Measurements from ENCODE around the gene COL4A2.
"Not testable (repeated sequence)": the region's sequence is repeated elsewhere in the genome, so short reads cannot be mapped to it uniquely, and the experiment has no call there.

COL4A2 gene

GRCh38 chr13:110438211-110438610, 131.1 kb downstream of the COL4A2 start:
- DNase-seq (ENCODE audit: low read depth, low spot score): no peak

- DNase-seq (ENCODE audit: low read depth, low spot score): no peak
These were observed 131.7 kb downstream of the COL4A2 start for GRCh38 chr13:110438776-110439175.

GRCh38 chr13:110440946-110441731, 134.1 kb downstream of the COL4A2 start:
- DNase-seq (ENCODE audit: low read depth, low spot score): no peak

GRCh38 chr13:110442930-110443621, 136.0 kb downstream of the COL4A2 start:
- DNase-seq (ENCODE audit: low read depth, low spot score): no peak

- DNase-seq (ENCODE audit: low read depth, low spot score): no peak
These were observed 136.6 kb downstream of the COL4A2 start for GRCh38 chr13:110443622-110444225.

GRCh38 chr13:110444226-110444653, 137.2 kb downstream of the COL4A2 start:
- DNase-seq (ENCODE audit: low read depth, low spot score): no peak

GRCh38 chr13:110445183-110445582, 138.1 kb downstream of the COL4A2 start:
- no peak for DNase-seq (ENCODE audit: low read depth, low spot score)

- DNase-seq (ENCODE audit: low read depth, low spot score): no peak
These were observed 138.9 kb downstream of the COL4A2 start for GRCh38 chr13:110445722-110446574.

- no peak for DNase-seq (ENCODE audit: low read depth, low spot score)
These were observed 139.4 kb downstream of the COL4A2 start for GRCh38 chr13:110446575-110446890.

- DNase-seq (ENCODE audit: low read depth, low spot score): no peak
These were observed 140.0 kb downstream of the COL4A2 start for GRCh38 chr13:110447058-110447511.

- no peak for DNase-seq (ENCODE audit: low read depth, low spot score)
These were observed 140.7 kb downstream of the COL4A2 start for GRCh38 chr13:110447801-110448200.

- no peak for DNase-seq (ENCODE audit: low read depth, low spot score)
These were observed 141.1 kb downstream of the COL4A2 start for GRCh38 chr13:110448230-110448629.

GRCh38 chr13:110448677-110449076, 141.6 kb downstream of the COL4A2 start:
- DNase-seq (ENCODE audit: low read depth, low spot score): no peak

- DNase-seq (ENCODE audit: low read depth, low spot score): no peak
These were observed 142.3 kb downstream of the COL4A2 start for GRCh38 chr13:110449219-110450015.

GRCh38 chr13:110450016-110450900, 143.2 kb downstream of the COL4A2 start:
- DNase-seq (ENCODE audit: low read depth, low spot score): no peak

- no peak for DNase-seq (ENCODE audit: low read depth, low spot score)
These were observed 144.1 kb downstream of the COL4A2 start for GRCh38 chr13:110450941-110451730.

- not testable (repeated sequence) for DNase-seq (ENCODE audit: low read depth, low spot score)
These were observed 146.0 kb downstream of the COL4A2 start for GRCh38 chr13:110453091-110453490.

GRCh38 chr13:110453797-110454196, 146.7 kb downstream of the COL4A2 start:
- no peak for DNase-seq (ENCODE audit: low read depth, low spot score)

- no peak for DNase-seq (ENCODE audit: low read depth, low spot score)
These were observed 147.3 kb downstream of the COL4A2 start for GRCh38 chr13:110454227-110454859.

All from smooth muscle cell of the brain vasculature (primary cell).